GM19238 (cell line): ENCODE results near the gene TNIP3.

Source experiments
- DNase-seq: peaks from one replicate; pipeline ENCODE4 v3.0.0; 2011; ENCODE audit warnings: low spot score; ENCODE audit not compliant: insufficient read length

TNIP3 gene

GRCh38 chr4:121139533-121140222 is 24.4 kb downstream of the TNIP3 start:
- no peak for DNase-seq

GRCh38 chr4:121138039-121138825 is 25.9 kb downstream of the TNIP3 start:
- DNase-seq = no peak

GRCh38 chr4:121130326-121130660 is 33.8 kb downstream of the TNIP3 start:
- no peak for DNase-seq

GRCh38 chr4:121129606-121130325 is 34.4 kb downstream of the TNIP3 start:
- DNase-seq = no peak

- DNase-seq = no peak
These were observed 37.0 kb downstream of the TNIP3 start for GRCh38 chr4:121127100-121127499.

GRCh38 chr4:121126449-121127006 is 37.6 kb downstream of the TNIP3 start:
- DNase-seq = no peak

- no peak for DNase-seq
These were observed 38.6 kb downstream of the TNIP3 start for GRCh38 chr4:121125498-121125885.

- no peak for DNase-seq
These were observed 41.5 kb downstream of the TNIP3 start for GRCh38 chr4:121122661-121123060.

- no peak for DNase-seq
These were observed 44.4 kb downstream of the TNIP3 start for GRCh38 chr4:121119715-121120114.

GRCh38 chr4:121118344-121118743 is 45.8 kb downstream of the TNIP3 start:
- DNase-seq = no peak

GRCh38 chr4:121114756-121115155 is 49.4 kb downstream of the TNIP3 start:
- DNase-seq = no peak

- no peak for DNase-seq
These were observed 51.6 kb downstream of the TNIP3 start for GRCh38 chr4:121112530-121112929.

- no peak for DNase-seq
These were observed 55.6 kb downstream of the TNIP3 start for GRCh38 chr4:121108557-121108956.

GRCh38 chr4:121107507-121107906 is 56.6 kb downstream of the TNIP3 start:
- no peak for DNase-seq

GRCh38 chr4:121100093-121100775 is 63.9 kb downstream of the TNIP3 start:
- no peak for DNase-seq

GRCh38 chr4:121098266-121098665 is 65.9 kb downstream of the TNIP3 start:
- DNase-seq = no peak

GRCh38 chr4:121096629-121097028 is 67.5 kb downstream of the TNIP3 start:
- DNase-seq = no peak

- no peak for DNase-seq
These were observed 67.9 kb downstream of the TNIP3 start for GRCh38 chr4:121096191-121096590.

- DNase-seq = no peak
These were observed 69.7 kb downstream of the TNIP3 start for GRCh38 chr4:121094297-121094966.

- DNase-seq = no peak
These were observed 70.9 kb downstream of the TNIP3 start for GRCh38 chr4:121093261-121093660.

- DNase-seq = no peak
These were observed 72.2 kb downstream of the TNIP3 start for GRCh38 chr4:121091941-121092340.
